Measurements from ENCODE around the gene TNFRSF19.

Gene TNFRSF19

GRCh38 chr13:23600534-23600933 lies 30.3 kb downstream of the TNFRSF19 start:
- DNase-seq: no peak

DNA sequence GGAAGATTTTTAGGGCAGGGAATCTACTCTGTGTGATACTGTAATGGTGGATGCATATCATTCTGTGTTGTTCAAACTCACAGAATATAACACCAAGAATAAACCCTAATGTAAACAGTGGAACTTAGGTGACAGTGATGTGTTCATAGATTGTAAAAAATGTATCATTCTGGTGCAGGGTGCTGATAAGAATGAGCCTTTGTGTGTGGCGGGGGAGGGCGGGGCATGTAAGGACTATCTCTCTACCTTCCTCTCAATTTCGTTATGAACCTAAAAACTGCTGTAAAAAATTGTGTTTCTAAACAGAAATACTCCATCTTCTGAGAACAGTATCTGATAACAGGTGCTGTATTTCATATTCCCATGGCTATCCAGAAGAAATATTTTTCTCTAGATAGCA lies 35.6 kb downstream of the TNFRSF19 start:
- DNase-seq: no peak

- DNase-seq: no peak
Observed at GRCh38 chr13:23608138-23608537, 37.9 kb downstream of the TNFRSF19 start.

GRCh38 chr13:23608701-23609413 lies 38.6 kb downstream of the TNFRSF19 start:
- DNase-seq: peak in 6 of 58 donors; percentile 2 to 21 (median 6)

DNA sequence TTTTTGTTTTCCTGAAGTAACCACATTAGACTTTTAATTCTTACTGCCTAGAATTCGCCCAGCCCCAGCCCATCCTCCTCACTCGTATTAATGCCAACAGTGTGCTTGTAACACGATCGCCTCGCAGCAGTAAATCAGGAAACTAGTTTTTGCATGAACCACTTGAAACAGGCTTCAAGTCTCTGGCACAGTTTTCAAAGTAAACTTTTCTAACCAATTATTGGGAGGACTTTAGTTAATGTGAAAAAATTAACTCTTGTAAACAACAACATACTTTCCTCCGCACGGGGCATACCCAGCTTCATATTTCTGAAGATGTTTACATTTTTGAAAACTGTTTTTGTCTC lies 39.2 kb downstream of the TNFRSF19 start:
- DNase-seq: no peak

GRCh38 chr13:23609874-23610576 lies 39.8 kb downstream of the TNFRSF19 start:
- DNase-seq: no peak

- DNase-seq: peak in 2 of 58 donors; percentile 1 to 14
Observed at GRCh38 chr13:23610966-23611491, 40.8 kb downstream of the TNFRSF19 start.

GRCh38 chr13:23612182-23612581 lies 42.0 kb downstream of the TNFRSF19 start:
- no peak for DNase-seq

- DNase-seq: no peak
Observed at GRCh38 chr13:23612731-23613130, 42.5 kb downstream of the TNFRSF19 start.

DNA sequence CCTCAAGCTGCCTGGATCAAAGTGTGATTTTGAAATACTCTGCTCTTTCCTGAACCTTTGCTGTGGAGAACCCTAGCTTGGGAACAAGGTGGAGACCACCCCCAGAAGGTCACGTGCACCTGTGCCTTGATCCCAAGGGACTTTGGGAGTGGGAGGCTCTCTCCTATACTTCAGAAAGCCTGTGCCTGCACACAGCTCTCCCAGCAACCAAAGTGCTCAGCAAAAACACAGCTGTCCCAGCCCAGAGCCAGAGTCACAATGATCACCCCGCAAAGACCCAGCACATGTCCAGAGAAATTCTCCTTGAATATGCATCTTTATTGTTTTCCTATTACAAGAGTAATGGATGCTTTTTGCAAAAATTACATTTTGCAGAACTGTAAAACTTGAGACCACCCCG lies 43.4 kb downstream of the TNFRSF19 start:
- no peak for DNase-seq

DNA sequence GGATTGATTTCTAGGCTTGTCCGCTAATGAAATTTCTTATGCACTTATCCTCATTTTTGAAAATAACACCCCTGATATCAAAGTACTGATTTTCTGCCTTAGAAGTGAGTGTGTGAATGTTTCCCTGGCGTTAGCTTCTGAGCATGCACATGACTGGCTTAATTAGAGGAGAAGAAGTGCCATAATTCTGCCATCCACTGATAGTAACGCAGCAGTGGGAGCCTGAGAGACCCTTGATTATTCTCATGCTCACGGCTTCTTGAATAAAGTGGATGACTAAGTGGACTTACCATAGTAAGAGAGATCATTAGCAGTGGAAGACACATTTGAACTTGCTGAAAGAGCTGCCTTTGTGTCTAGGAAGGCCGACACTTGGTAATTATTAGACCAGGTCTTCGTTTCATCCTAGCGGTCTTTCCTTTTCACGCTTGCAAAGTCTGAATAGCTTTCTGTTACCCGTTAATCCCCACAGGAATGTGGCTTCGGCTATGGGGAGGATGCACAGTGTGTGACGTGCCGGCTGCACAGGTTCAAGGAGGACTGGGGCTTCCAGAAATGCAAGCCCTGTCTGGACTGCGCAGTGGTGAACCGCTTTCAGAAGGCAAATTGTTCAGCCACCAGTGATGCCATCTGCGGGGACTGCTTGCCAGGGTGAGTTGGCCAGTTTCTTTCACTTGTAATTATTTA lies 45.3 kb downstream of the TNFRSF19 start:
- DNase-seq: peak in 11 of 58 donors; percentile 6 to 56 (median 12)

DNA sequence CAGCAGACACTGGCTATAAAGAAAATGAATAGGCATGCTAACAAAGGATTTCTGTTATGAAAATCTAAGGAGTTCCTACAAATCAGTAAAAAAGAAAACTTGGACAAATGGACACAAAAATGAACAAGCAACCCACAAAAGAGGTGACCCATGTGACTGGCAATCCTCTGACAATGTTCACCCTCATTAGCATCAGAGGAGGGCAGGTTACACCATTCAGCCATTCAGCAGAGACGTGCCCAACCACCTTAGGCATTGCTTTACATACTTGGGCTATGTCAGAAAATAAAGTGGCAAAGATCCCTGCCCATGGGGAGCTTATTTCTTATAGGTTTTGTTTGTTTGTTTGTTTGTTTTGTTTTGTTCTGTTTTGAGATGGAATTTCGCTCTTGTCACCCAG lies 46.0 kb downstream of the TNFRSF19 start:
- no peak for DNase-seq

DNA sequence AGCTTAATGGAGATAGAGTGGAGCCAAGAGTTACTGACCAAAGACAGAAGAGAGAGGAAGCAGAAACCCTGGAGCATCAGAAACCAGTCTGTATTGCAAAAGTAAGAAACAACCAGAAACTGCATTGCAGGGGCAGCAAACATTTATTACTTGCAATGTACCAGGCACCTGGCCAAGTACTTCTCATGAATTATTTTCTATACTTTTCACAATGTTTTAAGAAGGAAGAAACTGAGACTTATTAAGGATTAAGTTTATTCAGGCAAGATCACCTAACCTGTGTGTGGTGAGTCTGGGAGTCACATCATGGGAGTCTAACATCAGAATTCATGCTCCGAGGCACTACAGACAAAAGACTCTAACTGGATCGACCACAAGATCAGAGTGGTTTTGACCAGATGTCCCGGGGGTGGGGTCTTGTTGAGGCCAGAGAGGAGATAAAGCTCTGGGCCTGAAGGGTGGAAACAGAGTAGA lies 47.4 kb downstream of the TNFRSF19 start:
- no peak for DNase-seq

GRCh38 chr13:23618341-23618740 lies 48.1 kb downstream of the TNFRSF19 start:
- no peak for DNase-seq

- DNase-seq: no peak
Observed at GRCh38 chr13:23619068-23619855, 49.0 kb downstream of the TNFRSF19 start.

GRCh38 chr13:23620211-23620610 lies 50.0 kb downstream of the TNFRSF19 start:
- DNase-seq: no peak

DNA sequence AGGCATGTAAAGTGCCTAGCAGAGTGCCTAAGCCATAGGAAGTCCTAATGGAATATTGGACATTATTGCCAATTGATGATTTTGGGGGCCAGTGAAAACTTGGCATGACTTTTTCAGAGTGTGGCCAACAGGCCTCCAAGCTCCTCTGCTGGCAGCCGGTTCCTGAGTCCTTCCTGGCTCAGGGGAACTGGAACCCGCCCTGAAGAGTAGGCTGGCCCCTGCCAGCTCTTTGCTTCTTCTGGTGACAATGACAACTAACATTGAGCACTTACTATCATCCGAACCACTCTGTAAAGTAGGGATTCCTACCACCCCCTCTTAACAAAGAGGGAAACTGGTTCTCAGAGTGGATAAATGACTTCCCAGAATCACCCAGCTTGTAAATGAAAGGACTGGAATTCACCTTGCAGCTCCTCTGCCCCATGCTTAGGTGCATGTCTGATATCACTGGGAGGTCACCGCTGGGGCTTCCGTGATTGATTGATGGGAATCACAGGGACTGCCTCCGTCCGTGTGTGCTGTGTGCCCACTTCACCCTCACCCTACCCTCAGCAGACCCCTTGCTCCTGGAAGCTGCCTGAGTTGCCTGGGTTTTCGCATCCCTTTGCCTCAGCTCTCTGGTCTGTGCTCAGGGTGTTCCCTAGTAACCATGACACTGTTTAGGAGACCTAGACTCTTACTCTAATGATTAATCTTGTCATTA lies 50.6 kb downstream of the TNFRSF19 start:
- no peak for DNase-seq

- DNase-seq: no peak
Observed at GRCh38 chr13:23621316-23621645, 51.1 kb downstream of the TNFRSF19 start.

DNA sequence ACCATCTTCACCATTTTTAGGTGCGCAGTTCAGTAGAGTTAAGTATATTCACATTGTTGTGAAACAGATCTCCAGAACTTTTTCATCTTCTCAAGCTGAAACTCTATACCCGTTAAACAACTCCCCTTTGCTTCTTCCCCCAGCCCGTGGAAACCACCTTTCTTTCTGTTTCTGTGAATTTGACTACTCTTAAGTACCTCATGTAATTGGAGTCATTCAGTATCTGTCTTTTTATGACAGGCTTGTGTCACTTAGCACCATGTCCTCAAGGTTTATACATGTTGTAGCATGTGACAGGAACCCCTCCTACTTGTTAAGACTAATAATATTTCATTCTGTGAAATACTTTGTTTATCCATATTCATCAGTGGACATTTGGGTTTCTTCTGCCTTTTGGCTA lies 52.8 kb downstream of the TNFRSF19 start:
- no peak for DNase-seq

- no peak for DNase-seq
Observed at GRCh38 chr13:23623394-23623793, 53.2 kb downstream of the TNFRSF19 start.

DNA sequence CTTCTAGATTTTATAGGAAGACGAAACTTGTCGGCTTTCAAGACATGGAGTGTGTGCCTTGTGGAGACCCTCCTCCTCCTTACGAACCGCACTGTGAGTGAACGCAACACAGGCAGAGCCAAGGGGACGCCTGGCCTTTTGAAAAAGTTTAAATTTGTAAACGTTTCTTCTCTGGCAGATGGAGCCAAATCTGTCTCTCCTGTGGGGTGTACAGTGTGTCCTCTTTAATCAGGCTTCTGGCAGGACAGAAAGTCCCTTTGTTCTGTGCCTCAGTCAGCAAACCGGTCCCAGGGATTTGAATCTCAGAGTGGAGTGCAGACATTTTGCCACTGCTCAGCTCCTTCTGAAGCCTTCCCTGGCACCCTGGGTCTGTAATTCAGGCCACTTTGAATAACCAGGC lies 56.5 kb downstream of the TNFRSF19 start:
- DNase-seq: peak in 7 of 58 donors; percentile 11 to 47 (median 19)

All from anterior cingulate cortex (tissue), 58 donors.